HG02678 (cell line): ENCODE data around the gene CST8.

Experiments
- ATAC-seq: cut with Tn5 transposase; IDR thresholded peaks from one replicate; pipeline ENCODE4 v1.9.1; 2021; ENCODE audit warnings: mild to moderate bottlenecking, moderate library complexity; ENCODE audit not compliant: unreplicated experiment

The CST8 gene

DNA sequence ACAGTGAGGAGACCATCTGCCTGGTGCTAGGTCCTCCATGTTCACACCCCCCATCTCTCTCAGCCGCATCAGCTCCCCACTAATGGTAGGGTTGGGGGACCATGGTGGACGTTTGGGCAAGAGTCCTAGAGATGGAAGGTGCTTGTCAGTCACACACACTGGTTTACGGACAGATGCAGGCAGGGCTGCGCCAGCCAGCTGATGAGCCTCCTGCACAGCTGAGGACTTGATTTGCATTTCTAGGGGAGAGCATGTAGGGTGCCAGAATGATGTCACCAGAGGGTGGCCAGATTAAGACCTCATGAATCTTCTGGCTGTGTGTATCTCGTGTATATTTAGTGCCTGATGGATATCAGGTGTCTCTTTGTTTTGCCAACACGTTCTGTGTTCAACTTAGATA, 28.6 kb downstream of the CST8 start:
- ATAC-seq = no peak

DNA sequence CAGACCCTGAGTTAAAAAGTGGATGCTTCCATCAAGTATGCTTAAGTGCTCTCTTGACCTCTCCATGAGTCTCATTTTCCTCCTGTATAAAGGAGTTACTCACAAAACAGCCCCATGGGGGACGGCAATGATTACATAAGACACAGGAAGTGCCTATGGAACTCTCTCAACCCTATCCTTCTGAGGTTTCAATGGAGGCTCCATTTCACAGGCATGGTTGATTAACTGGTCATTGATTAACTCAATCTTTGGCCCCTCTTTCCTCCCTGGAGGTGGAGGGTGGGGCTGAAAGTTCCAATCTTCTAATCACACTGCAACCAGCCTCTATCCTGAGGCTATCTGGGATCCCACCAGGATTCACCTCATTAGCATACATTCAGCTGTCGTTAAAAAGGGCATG, 29.3 kb downstream of the CST8 start:
- ATAC-seq = no peak

- ATAC-seq = no peak
Observed at GRCh38 chr20:23524146-23524545, 33.2 kb downstream of the CST8 start.

GRCh38 chr20:23526850-23527249, 35.9 kb downstream of the CST8 start:
- no peak for ATAC-seq

DNA sequence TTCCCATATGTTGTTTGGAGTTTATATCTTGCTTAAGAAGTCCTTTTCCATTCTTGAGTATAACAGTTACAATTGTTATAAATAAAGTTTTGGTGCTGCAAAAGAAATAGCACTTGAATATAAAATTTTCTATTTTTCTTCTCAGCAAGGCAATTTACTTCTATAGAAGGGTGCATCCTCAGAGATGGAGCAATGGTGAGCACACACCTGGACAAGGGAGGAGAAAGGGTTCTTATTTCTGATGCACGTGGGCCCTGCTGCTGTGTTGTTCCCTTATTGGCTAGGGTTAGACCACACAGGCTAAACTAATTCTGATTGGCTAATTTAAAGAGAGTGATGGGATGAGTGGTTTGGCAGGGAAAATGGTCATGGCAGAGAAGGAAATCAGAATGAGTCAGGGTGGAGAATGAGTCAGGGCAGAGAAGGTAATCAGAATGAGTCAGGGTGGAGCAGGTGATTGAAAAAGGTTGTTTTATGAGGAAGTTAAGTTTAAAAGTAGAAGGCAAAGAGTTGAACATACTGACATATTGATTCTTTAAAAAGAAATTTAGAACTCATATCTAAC, 38.0 kb downstream of the CST8 start:
- ATAC-seq = no peak

- no peak for ATAC-seq
Observed at GRCh38 chr20:23530937-23531567, 40.1 kb downstream of the CST8 start.

- ATAC-seq = no peak
Observed at GRCh38 chr20:23532533-23532932, 41.6 kb downstream of the CST8 start.

DNA sequence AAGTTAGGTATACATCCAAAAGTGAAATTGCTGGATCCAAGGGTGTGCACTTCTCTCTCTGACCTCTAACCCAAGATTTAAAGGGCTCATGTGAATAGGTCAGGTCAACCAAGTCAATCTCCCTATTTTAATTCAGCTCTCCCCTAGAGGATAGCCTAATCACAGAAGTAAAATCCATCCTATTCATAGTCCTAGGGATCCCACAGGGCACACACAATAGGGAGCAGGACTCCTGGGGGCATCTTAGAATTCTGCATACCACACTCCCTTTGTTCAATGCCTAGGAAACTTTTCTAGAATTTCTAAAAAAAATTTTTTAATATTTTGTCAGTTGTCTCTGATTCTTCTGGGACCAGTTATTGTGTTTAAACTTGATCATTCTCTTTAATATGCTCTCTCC, 42.2 kb downstream of the CST8 start:
- ATAC-seq = no peak

- no peak for ATAC-seq
Observed at GRCh38 chr20:23534801-23535593, 44.1 kb downstream of the CST8 start.

- ATAC-seq = no peak
Observed at GRCh38 chr20:23536328-23536974, 45.5 kb downstream of the CST8 start.

- ATAC-seq = no peak
Observed at GRCh38 chr20:23537030-23537429, 46.1 kb downstream of the CST8 start.

DNA sequence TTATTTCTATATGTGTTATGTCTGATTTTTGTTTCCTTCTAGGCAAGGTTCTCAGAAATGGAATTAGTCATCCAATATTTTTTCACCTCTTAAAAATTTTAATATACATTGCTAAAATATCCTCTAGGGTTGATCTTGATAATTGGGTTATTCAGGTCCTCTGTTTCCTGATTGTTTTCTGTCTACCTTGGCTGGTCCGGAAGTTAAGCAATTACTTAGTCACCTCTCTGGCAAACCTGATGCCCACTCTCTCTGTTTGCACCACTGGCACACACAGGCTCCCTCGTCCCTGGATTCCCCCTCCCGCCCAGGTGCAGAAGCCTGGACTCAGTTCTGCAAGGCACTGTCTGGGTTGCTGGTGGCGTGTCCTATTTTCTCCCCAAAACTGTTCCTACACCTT, 49.7 kb downstream of the CST8 start:
- ATAC-seq = no peak

DNA sequence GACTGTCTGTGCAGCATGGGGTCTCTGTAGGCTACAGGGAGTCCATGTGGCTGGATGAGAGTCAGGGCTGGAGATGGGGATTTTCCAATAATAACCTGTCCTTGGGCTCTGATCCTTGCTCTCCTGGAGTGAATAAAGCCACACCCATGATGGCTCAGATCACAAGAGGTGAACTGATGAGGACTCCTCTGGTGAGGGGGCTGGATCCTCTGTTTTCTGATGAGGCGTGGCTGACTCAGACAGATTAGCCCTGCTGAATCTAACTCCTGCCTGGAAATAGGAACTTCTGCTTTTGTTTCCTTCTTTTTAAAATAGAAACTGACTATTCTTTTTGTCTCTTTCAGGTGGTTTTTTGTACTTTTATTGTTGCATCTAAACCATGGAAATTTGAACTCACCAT, 50.4 kb downstream of the CST8 start:
- no peak for ATAC-seq

DNA sequence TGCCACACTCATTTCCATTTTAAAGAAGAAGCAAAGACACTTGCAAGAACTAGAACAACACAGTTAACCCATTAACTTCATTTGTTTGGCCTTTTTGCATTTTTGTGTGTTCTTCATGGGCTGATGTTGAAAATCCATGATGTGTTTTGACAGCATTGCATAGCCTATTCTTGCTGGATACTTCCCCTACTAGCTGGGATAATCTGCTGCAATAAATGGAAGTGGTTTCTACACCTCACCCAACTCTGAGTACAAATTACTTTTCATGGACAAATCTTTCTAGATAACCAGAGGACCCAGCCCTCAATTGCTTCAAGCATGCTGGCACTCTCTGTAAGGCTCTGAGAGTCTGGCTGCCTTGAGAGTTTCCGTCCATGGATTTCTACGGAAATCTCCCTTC, 50.9 kb downstream of the CST8 start:
- ATAC-seq = no peak

DNA sequence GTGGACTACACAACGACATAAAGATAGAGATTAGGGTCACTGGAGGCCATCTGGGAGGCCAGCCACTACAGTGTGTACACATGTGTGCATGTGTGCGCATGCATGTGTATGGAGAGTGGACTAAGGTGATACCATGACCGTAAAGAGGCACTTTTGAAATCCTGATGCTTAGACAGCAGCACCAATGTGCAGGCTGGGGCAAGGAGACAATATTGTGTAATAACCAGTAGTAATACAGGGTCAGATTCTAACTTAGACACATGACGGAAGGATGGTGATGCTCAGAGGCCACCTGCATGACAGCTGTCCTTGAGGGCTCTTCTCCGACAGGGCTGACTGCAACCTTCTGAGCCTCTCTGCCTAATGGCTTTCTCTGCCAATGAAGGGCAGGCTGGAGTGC, 51.9 kb downstream of the CST8 start:
- no peak for ATAC-seq

- ATAC-seq = no peak
Observed at GRCh38 chr20:23544133-23544532, 53.2 kb downstream of the CST8 start.
